SK-N-MC (cell line): ENCODE data around the gene ABHD17A.
A peak's percentile ranks its signal among the peaks of the same experiment; 100 is the strongest.
"Not testable (repeated sequence)": the region's sequence is repeated elsewhere in the genome, so short reads cannot be mapped to it uniquely, and the experiment has no call there.

ENCODE experiments used
- DNase-seq: peaks from one replicate; pipeline ENCODE4 v3.0.0-alpha.2; 2011; ENCODE audit warnings: low read depth, low spot score
- H3K27ac ChIP-seq: fragments of 200-600 bp; sonication (generic); 2 replicates; pipeline ENCODE4 v1.5.1; 2016; ENCODE audit warnings: mixed run types
- H3K36me3 ChIP-seq: fragments of 200-600 bp; sonication (generic); 2 replicates; pipeline ENCODE4 v1.6.1; 2017; ENCODE audit warnings: antibody characterized with exemption, low read length, mixed read lengths; ENCODE audit not compliant: insufficient read depth
- H3K4me3 ChIP-seq: fragments of 200-600 bp; sonication (generic); 2 replicates; pipeline ENCODE4 v1.5.1; 2016
- H3K9ac ChIP-seq: fragments of 200-600 bp; sonication (generic); 2 replicates; pipeline ENCODE4 v1.8.0; 2017; ENCODE audit warnings: mixed run types, mixed read lengths; ENCODE audit not compliant: insufficient read length
- H3K9me3 ChIP-seq: fragments of 200-600 bp; sonication (generic); 2 replicates; pipeline ENCODE4 v1.6.1; 2017; ENCODE audit warnings: low read depth, mild to moderate bottlenecking, antibody characterized with exemption, low read length, moderate library complexity, mixed read lengths
- EZH2 ChIP-seq: fragments of 200-600 bp; sonication (generic); IDR thresholded peaks from one replicate; pipeline ENCODE4 v1.6.1; 2017; ENCODE audit warnings: antibody characterized with exemption
- FOXP2 ChIP-seq: optimal IDR thresholded peaks from 2 replicates; pipeline ENCODE3; 2011; ENCODE audit warnings: mild to moderate bottlenecking, moderate library complexity; ENCODE audit not compliant: insufficient read depth; ENCODE audit errors: extremely low read length, control extremely low read depth
- POLR2AphosphoS5 ChIP-seq: IDR thresholded peaks from 2 replicates; pipeline ENCODE4 v1.6.1; 2012; ENCODE audit warnings: mild to moderate bottlenecking, low read depth, low read length, borderline replicate concordance

Gene ABHD17A

DNA sequence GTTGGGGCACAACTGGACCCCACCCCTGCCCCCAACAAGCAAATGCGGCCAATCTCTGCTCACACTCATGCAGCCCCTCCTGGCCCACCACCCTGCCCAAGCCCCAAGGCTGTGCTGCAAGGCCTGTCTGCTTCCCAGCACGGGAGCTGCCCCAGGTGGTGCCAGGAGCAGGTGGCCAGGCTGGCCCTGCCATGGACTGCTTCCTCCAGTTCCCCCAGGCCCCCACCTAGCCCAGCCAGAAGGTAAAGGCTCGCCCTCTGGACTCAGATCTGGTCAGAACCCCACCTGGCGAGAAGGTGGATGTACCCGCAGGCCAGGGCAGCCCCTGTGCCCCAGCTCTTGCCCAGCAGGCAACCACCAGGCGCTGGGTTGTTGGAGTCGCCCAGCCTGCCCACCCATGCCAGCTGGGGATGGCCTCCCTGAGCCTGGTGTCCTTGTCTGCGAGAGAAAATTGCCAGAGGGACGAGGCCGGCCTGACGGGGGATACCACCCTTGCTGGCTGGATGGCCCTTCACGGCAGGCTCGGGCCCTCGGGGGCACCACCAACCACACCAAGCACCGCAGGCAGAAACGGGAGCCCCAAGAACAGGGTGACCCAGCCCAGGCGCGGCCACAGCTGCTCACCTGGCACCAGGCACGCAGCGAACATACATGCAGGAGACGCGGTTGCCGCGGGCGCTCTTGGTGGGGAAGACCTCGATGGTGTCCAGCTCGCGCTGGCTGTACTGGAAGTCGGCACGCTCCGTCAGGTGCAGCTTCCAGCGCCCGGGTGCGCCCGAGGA is 4.5 kb downstream of the ABHD17A start:
- Histone ChIP-seq H3K9me3 (no peaks in the 10 kb centered on the region), H3K9ac (no peak overlapping the region), H3K4me3 (no peak overlapping the region), H3K36me3 (no peaks in the 10 kb centered on the region), H3K27ac (no peak overlapping the region)
- no peak for DNase-seq
- TF ChIP-seq POLR2AphosphoS5: no peak
- TF ChIP-seq EZH2: no peak
- TF ChIP-seq FOXP2: no peak

DNA sequence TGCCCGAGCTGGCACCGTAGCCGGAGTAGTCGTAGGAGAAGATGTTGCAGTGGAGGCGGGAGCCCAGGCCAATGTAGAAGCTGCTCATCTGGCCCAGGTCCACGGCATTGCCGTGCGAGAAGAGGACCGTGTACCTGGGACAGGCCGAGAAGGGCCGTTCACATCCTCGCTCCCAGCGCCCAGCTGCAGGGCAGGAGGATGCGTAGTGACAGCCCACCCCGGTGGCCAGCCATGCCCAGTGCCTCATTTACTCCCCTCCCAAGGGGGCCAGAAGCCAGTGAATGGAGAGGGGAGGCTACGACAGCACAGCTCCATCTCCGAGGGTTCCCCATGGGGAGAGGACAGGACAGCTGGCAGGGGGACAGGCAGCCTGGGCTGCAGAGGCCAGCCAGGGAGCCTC is 5.3 kb downstream of the ABHD17A start:
- not testable (repeated sequence) for H3K9ac ChIP-seq, H3K27ac ChIP-seq, H3K9me3 ChIP-seq, DNase-seq, H3K4me3 ChIP-seq, H3K36me3 ChIP-seq

DNA sequence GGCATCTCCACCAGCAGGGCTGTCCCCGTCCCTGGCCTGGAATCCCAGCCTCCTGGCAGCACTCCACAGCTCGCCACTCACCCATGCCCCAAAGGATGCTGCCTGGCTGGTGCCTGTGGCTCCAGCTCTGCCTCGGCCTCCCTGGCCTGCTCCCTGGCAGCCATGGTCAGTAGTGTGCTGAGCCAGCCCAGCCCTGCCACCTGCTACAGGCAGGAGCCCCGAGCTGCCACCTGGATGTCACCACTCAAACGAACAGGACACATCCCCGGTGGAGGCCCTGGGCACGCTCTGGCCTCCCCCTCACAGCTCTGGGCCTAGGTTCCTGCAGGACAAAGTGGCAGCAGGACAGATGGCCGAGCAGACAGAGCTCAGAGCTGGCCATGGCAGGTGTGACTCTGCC is 6.7 kb downstream of the ABHD17A start:
- not testable (repeated sequence) for H3K9ac ChIP-seq, H3K36me3 ChIP-seq, H3K4me3 ChIP-seq, H3K9me3 ChIP-seq, DNase-seq, H3K27ac ChIP-seq

DNA sequence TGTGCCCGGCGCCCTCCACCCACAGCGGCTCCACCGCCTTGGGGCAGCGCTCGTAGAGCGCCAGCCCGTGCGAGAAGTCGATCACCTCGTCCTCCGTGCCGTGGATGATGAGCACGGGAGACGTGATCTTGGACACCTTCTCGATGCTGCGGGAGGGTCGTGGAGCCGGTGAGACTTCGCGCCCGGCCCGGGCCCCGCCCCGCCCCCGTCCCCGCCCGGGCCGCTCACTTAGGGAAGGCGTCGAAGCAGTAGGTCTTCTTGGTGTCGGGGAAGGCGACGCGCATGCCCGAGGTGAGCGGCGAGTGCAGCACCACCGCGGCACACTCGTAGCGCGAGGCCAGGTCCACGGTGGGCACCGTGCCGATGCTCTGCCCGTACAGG is 8.0 kb downstream of the ABHD17A start:
- DNase-seq, H3K9ac ChIP-seq, H3K9me3 ChIP-seq, H3K36me3 ChIP-seq, H3K4me3 ChIP-seq, H3K27ac ChIP-seq: not testable (repeated sequence)

DNA sequence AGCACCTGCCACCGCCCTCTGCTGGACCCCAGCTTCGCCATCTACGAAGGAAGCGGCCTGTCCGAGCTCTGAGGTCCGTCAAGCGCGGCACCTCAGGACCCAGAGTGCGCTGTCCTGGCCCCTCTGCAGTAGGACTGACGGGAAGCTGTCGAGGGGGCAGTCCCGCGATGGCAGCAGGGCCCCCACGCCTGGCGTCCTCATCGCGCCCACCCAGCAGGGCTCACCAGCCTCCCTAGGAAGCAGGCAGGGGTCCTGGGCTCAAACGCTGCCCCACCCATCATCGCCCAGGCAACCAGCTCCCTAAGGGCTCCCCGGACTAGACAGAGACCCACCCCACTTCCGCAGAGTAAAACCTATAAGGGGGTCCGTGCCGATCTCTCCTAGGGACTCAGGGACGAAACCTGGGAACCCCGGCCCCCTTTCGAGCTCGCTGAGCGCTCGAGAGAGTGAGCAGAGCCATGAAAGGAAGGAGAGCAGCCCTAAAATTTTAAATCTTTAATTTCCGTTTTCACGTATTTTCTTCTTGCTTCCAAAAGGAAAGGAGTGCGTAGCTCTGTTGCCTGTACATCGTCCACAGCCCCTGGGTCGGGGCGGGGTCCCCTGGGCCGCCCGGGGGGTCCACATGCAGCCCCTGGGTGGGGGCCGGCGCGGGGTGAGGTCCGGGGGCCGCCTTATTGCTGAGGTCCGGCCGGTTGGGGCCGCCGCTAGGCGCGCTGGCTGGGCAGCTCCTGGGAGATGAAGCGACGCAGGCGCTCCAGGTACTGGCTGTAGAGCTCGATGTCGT is 8.6 kb downstream of the ABHD17A start:
- Histone ChIP-seq H3K27ac (peak overlapping the region; percentile 87), H3K9ac (peak overlapping the region; percentile 97), H3K4me3 (peak overlapping the region; percentile 98)
- DNase-seq, H3K36me3 ChIP-seq, H3K9me3 ChIP-seq: not testable (repeated sequence)

DNA sequence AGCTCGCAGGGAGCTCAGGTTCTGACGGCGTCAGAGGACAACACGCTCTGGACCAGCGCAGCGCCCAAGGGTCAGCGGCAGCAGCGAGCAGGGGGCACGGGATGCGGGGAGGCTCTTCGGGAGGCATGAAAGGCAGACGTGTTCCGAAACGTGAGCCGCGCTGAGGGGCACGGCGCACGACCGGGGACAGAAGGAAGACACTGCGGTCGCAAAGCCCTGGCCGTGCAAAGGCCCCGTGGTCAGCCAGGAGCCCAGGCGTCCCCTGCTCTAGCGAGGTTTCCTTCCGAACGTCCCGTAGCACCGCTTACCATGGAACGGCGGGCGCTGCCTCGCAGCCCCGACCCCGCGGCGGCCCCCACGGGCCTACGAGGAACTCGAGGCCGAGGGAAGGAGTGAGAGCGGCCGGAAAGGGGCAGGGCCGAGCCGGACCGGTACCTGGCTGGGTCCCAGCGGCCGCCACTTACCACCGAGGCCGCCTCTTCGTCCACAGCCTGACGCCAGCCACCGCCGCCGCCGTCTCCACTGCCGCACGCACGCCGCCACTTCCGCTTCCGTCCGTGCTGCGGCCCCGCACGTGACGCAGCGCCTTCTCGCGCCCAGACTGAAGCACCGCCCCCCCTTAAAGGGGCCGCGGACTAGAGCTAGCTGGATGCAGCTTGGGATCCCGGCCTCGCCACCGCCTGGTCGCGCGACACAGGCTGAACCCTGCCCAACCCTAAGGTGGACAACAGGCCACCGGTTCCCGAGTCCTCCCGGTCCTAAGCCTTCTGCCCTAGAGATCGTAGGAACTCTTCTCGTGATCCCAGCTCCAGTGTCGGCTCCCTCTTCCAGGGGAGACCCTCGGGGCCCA is 9.4 kb downstream of the ABHD17A start:
- H3K36me3 ChIP-seq: peaks cover 4% of the 10 kb centered on the region; the same call in 1 of the 2 replicates
- peak overlapping the region; percentile 98 for H3K4me3 ChIP-seq
- H3K27ac ChIP-seq: peak overlapping the region; percentile 87
- no peaks in the 10 kb centered on the region for H3K9me3 ChIP-seq
- TF ChIP-seq POLR2AphosphoS5 (peak; percentile 90), FOXP2 (no peak), EZH2 (no peak)
- DNase-seq: no peak
- peak overlapping the region; percentile 97 for H3K9ac ChIP-seq

DNA sequence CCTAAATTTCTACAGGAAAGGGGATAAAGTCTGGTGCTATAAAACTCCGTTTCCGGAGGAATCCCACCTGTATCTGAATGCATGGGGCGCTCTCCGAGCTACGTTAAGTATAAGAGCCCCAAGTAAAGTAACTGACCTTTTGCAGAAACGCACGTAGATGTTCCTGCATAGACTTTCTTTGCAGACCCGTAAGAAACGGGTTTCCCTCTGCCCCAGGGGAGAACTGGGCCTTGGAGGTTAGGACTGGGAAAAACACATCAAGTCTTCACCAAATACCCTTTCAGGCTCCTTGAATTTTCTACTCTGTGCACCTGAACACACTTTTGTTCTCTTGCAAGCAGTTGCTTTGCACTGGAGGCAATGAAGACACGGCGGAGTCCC is 10.0 kb downstream of the ABHD17A start:
- H3K9ac ChIP-seq: peak overlapping the region; percentile 97
- H3K36me3 ChIP-seq, DNase-seq, H3K9me3 ChIP-seq: not testable (repeated sequence)
- H3K27ac ChIP-seq: peak overlapping the region; percentile 54
- H3K4me3 ChIP-seq: peak overlapping the region; percentile 98

DNA sequence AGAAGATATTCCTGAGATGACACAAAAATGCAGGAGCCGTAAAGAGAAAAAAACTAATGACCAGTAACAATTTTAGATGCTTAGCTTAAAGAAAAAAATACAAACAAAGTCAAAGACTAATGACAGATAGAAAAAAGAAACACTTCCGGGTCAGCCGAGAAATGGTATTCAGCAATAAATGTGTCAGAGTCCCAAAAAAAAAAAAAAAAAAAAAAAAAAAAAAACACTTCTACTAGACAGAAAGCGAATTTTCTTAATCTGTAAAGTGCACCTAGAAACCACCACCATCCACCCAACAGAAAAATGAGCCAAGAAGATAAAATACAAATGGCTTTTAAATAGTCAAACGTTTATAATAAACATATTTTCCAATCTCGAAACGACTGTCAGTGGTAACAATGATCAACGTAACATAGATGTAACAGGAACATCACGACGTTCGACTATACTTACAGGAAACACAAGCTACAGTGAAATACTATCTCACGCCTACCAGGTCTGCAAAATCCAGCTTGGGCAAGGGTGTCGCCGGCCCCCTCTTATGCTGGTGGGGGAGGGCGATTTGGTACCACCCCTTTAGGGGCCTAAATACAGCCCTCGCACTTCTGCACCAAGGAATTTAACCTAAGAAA is 10.6 kb downstream of the ABHD17A start:
- no peak for DNase-seq
- no peaks in the 10 kb centered on the region for H3K9me3 ChIP-seq
- H3K36me3 ChIP-seq: peaks cover 4% of the 10 kb centered on the region; the same call in 1 of the 2 replicates
- peak overlapping the region; percentile 97 for H3K9ac ChIP-seq
- no peak for TF ChIP-seq FOXP2
- no peak for TF ChIP-seq POLR2AphosphoS5
- TF ChIP-seq EZH2: no peak
- H3K27ac ChIP-seq: peak overlapping the region; percentile 51; the same call in 1 of the 2 replicates
- peak overlapping the region; percentile 98 for H3K4me3 ChIP-seq
